CD8-positive, alpha-beta memory T cell (primary cell): Measurements from ENCODE around the gene AUTS2. TPM values are rescaled to one million over a fixed set of nuclear protein-coding genes. Genes with fewer than 3 reads are reported as not detected.
A peak's percentile ranks its signal among the peaks of the same experiment; 100 is the strongest.
"Not testable (repeated sequence)": the region's sequence is repeated elsewhere in the genome, so short reads cannot be mapped to it uniquely, and the experiment has no call there.

Experiments
- CTCF ChIA-PET: fragments of 350-600 bp; sonication (Branson Sonifier 250); formaldehyde crosslinking; loops from one replicate; lab custom pipeline; 2021; ENCODE audit warnings: antibody characterized with exemption; lab: Charles Lee
- POLR2A ChIA-PET: fragments of 350-600 bp; sonication (Branson Sonifier 250); formaldehyde crosslinking; loops from one replicate; lab custom pipeline; 2021; ENCODE audit warnings: antibody characterized with exemption; lab: Charles Lee
- DNase-seq, 5 donors: peaks; one replicate each; pipeline versions ENCODE4 v3.0.0 to v3.0.0-alpha.2; 2020 to 2022; ENCODE audit warnings: mixed read lengths in 1 of 5
- H3K27ac ChIP-seq: one replicate; pipeline ENCODE4 v1.7.0; 2013; ENCODE audit warnings: low read depth, mild to moderate bottlenecking, low read length, moderate library complexity
- H3K27me3 ChIP-seq: 2 replicates; pipeline ENCODE4 v1.7.0; 2013; ENCODE audit warnings: low read length, mild to moderate bottlenecking; ENCODE audit not compliant: insufficient read depth, poor library complexity, severe bottlenecking
- H3K36me3 ChIP-seq: 2 replicates; pipeline ENCODE4 v1.7.0; 2013; ENCODE audit warnings: mild to moderate bottlenecking, low read length, moderate library complexity; ENCODE audit not compliant: insufficient read depth
- H3K4me1 ChIP-seq: 2 replicates; pipeline ENCODE4 v1.7.0; 2013; ENCODE audit warnings: mild to moderate bottlenecking, low read length, moderate library complexity; ENCODE audit not compliant: insufficient read depth
- H3K4me3 ChIP-seq: 2 replicates; pipeline ENCODE4 v1.7.0; 2013; ENCODE audit warnings: mild to moderate bottlenecking, low read length
- H3K9me3 ChIP-seq: 2 replicates; pipeline ENCODE4 v1.7.0; 2013; ENCODE audit warnings: mild to moderate bottlenecking, low read length
- H3K27ac Mint-ChIP-seq, 8 donors: one replicate each; pipeline ENCODE4 v1.8.0; 2020 to 2021; ENCODE audit warnings: mixed read lengths in 8 of 8, mild to moderate bottlenecking in 6 of 8, inconsistent platforms in 3 of 8, moderate library complexity in 3 of 8
- H3K27me3 Mint-ChIP-seq, 2 donors: one replicate each; pipeline ENCODE4 v1.8.0; 2020 to 2021; ENCODE audit warnings: mixed read lengths in 2 of 2, mild to moderate bottlenecking in 1 of 2, moderate library complexity in 1 of 2
- H3K36me3 Mint-ChIP-seq, 3 donors: one replicate each; pipeline ENCODE4 v1.8.0; 2020 to 2021; ENCODE audit warnings: mixed read lengths in 3 of 3, inconsistent platforms in 1 of 3, mild to moderate bottlenecking in 1 of 3
- H3K4me1 Mint-ChIP-seq, 3 donors: one replicate each; pipeline ENCODE4 v1.8.0; 2020 to 2021; ENCODE audit warnings: mixed read lengths in 3 of 3, inconsistent platforms in 1 of 3, mild to moderate bottlenecking in 1 of 3
- H3K4me3 Mint-ChIP-seq, 7 donors: one replicate each; pipeline ENCODE4 v1.8.0; 2020 to 2021; ENCODE audit warnings: mixed read lengths in 7 of 7, mild to moderate bottlenecking in 6 of 7, moderate library complexity in 4 of 7, inconsistent platforms in 2 of 7
- H3K9me3 Mint-ChIP-seq, 5 donors: one replicate each; pipeline ENCODE4 v1.8.0; 2020 to 2022; ENCODE audit warnings: mixed read lengths in 5 of 5, mild to moderate bottlenecking in 3 of 5, moderate library complexity in 2 of 5, inconsistent platforms in 1 of 5
- polyA plus RNA-seq: library from polyadenylated mRNA; unstranded; fragments of 300-500 nt; fragmentation: Illumina TruSeq; gene quantifications from one replicate; pipeline ENCODE4 v1.2.3, GENCODE V29; 2021
- total RNA-seq, 2 experiments: library from RNA; stranded (reverse); gene quantifications; one replicate each; pipeline ENCODE4 v1.2.3, GENCODE V29; 2021

The AUTS2 gene
- total and polyA plus RNA-seq, 3 experiments from 2014 or later: 4.4 to 9.9 (median 5.3) TPM

- no peaks in the 10 kb centered on the region for H3K36me3 ChIP-seq
- no peak overlapping the region for H3K27ac ChIP-seq
- no peak overlapping the region for H3K4me3 ChIP-seq
- Mint-ChIP-seq H3K27me3 (peaks cover 0 to 3% of the 10 kb centered on the region in 2 donors), H3K36me3 (peaks cover 6 to 19% (median 10%) of the 10 kb centered on the region in 3 donors), H3K4me1 (peaks cover 5 to 14% (median 9%) of the 10 kb centered on the region in 3 donors), H3K27ac (peak overlapping the region in 6 of 8 donors; percentile 45 to 84 (median 75)), H3K4me3 (no peak overlapping the region), H3K9me3 (peaks cover 9 to 30% (median 24%) of the 10 kb centered on the region in 5 donors)
- CTCF ChIA-PET: no interaction called here
- H3K27me3 ChIP-seq: no peaks in the 10 kb centered on the region
- no peak for DNase-seq
- POLR2A ChIA-PET: no interaction called here
- peaks cover 7% of the 10 kb centered on the region for H3K9me3 ChIP-seq
- H3K4me1 ChIP-seq: no peaks in the 10 kb centered on the region
These were observed 1198.8 kb downstream of the AUTS2 start for GRCh38 chr7:70797109-70797514.

- H3K27me3 Mint-ChIP-seq: peaks cover 3 to 5% of the 10 kb centered on the region in 2 donors
- peaks cover 5 to 14% (median 9%) of the 10 kb centered on the region in 3 donors for H3K4me1 Mint-ChIP-seq
- Histone ChIP-seq H3K4me3 (no peak overlapping the region), H3K27me3 (no peaks in the 10 kb centered on the region), H3K4me1 (no peaks in the 10 kb centered on the region), H3K27ac (no peak overlapping the region), H3K36me3 (no peaks in the 10 kb centered on the region), H3K9me3 (peaks cover 7% of the 10 kb centered on the region)
- no peak for DNase-seq
- H3K27ac Mint-ChIP-seq: no peak overlapping the region
- peaks cover 0 to 16% (median 5%) of the 10 kb centered on the region in 3 donors for H3K36me3 Mint-ChIP-seq
- POLR2A ChIA-PET: no interaction called here
- CTCF ChIA-PET: no interaction called here
- H3K4me3 Mint-ChIP-seq: no peak overlapping the region
- H3K9me3 Mint-ChIP-seq: peaks cover 9 to 33% (median 27%) of the 10 kb centered on the region in 5 donors
These were observed 1201.6 kb downstream of the AUTS2 start for GRCh38 chr7:70799841-70800405.

- Histone ChIP-seq H3K27ac (no peak overlapping the region), H3K27me3 (no peaks in the 10 kb centered on the region), H3K4me3 (no peak overlapping the region), H3K4me1 (no peaks in the 10 kb centered on the region), H3K36me3 (no peaks in the 10 kb centered on the region), H3K9me3 (peaks cover under 1% of the 10 kb centered on the region)
- ChIA-PET POLR2A (no interaction called here), CTCF (no interaction called here)
- Mint-ChIP-seq H3K4me3 (no peak overlapping the region), H3K4me1 (peaks cover 0 to 10% (median 0%) of the 10 kb centered on the region in 3 donors), H3K27ac (no peak overlapping the region), H3K27me3 (peaks cover 3 to 20% of the 10 kb centered on the region in 2 donors), H3K9me3 (peaks cover 3 to 21% (median 15%) of the 10 kb centered on the region in 5 donors), H3K36me3 (peaks cover 0 to 12% (median 5%) of the 10 kb centered on the region in 3 donors)
- no peak for DNase-seq
These were observed 1207.1 kb downstream of the AUTS2 start for GRCh38 chr7:70805360-70805759.

GRCh38 chr7:70807650-70808049, 1209.4 kb downstream of the AUTS2 start:
- H3K4me3 ChIP-seq: no peak overlapping the region
- no peak for DNase-seq
- ChIA-PET CTCF (no interaction called here), POLR2A (no interaction called here)
- H3K36me3 Mint-ChIP-seq: no peaks in the 10 kb centered on the region
- H3K4me1 Mint-ChIP-seq: peaks cover 0 to 10% (median 0%) of the 10 kb centered on the region in 3 donors
- H3K4me1 ChIP-seq: no peaks in the 10 kb centered on the region
- H3K9me3 ChIP-seq: no peaks in the 10 kb centered on the region
- H3K27me3 ChIP-seq: no peaks in the 10 kb centered on the region
- peaks cover 4 to 35% of the 10 kb centered on the region in 2 donors for H3K27me3 Mint-ChIP-seq
- H3K27ac ChIP-seq: no peak overlapping the region
- peaks cover 0 to 7% (median 3%) of the 10 kb centered on the region in 5 donors for H3K9me3 Mint-ChIP-seq
- H3K36me3 ChIP-seq: no peaks in the 10 kb centered on the region
- no peak overlapping the region for H3K4me3 Mint-ChIP-seq
- H3K27ac Mint-ChIP-seq: no peak overlapping the region

- Mint-ChIP-seq H3K4me3 (peak overlapping the region in 1 of 7 donors; percentile 57), H3K36me3 (no peaks in the 10 kb centered on the region), H3K27ac (no peak overlapping the region), H3K4me1 (peaks cover 0 to 10% (median 0%) of the 10 kb centered on the region in 3 donors), H3K27me3 (peaks cover 4 to 31% of the 10 kb centered on the region in 2 donors), H3K9me3 (peaks cover 0 to 3% (median 0%) of the 10 kb centered on the region in 5 donors)
- H3K4me1 ChIP-seq: no peaks in the 10 kb centered on the region
- no peak for DNase-seq
- H3K27me3 ChIP-seq: no peaks in the 10 kb centered on the region
- POLR2A ChIA-PET: no interaction called here
- H3K27ac ChIP-seq: no peak overlapping the region
- H3K36me3 ChIP-seq: no peaks in the 10 kb centered on the region
- CTCF ChIA-PET: no interaction called here
- H3K4me3 ChIP-seq: no peak overlapping the region
- H3K9me3 ChIP-seq: no peaks in the 10 kb centered on the region
These were observed 1210.6 kb downstream of the AUTS2 start for GRCh38 chr7:70808876-70809275.

GRCh38 chr7:70810558-70811139, 1212.4 kb downstream of the AUTS2 start:
- H3K27ac ChIP-seq: no peak overlapping the region
- H3K4me3 ChIP-seq: no peak overlapping the region
- Mint-ChIP-seq H3K27me3 (peaks cover 4 to 31% of the 10 kb centered on the region in 2 donors), H3K27ac (no peak overlapping the region), H3K4me3 (no peak overlapping the region), H3K9me3 (peaks cover 0 to 3% (median 0%) of the 10 kb centered on the region in 5 donors), H3K4me1 (peaks cover 0 to 10% (median 0%) of the 10 kb centered on the region in 3 donors), H3K36me3 (no peaks in the 10 kb centered on the region)
- no peak for DNase-seq
- POLR2A ChIA-PET: no interaction called here
- no peaks in the 10 kb centered on the region for H3K9me3 ChIP-seq
- CTCF ChIA-PET: no interaction called here
- H3K27me3 ChIP-seq: no peaks in the 10 kb centered on the region
- H3K36me3 ChIP-seq: no peaks in the 10 kb centered on the region
- no peaks in the 10 kb centered on the region for H3K4me1 ChIP-seq

GRCh38 chr7:70812511-70812910, 1214.2 kb downstream of the AUTS2 start:
- peaks cover 0 to 10% (median 0%) of the 10 kb centered on the region in 3 donors for H3K4me1 Mint-ChIP-seq
- H3K36me3 ChIP-seq: no peaks in the 10 kb centered on the region
- H3K9me3 Mint-ChIP-seq: peaks cover 0 to 7% (median 2%) of the 10 kb centered on the region in 5 donors
- H3K36me3 Mint-ChIP-seq: no peaks in the 10 kb centered on the region
- no peak overlapping the region for H3K27ac Mint-ChIP-seq
- H3K27ac ChIP-seq: no peak overlapping the region
- H3K27me3 Mint-ChIP-seq: peaks cover 4 to 27% of the 10 kb centered on the region in 2 donors
- ChIA-PET CTCF (no interaction called here), POLR2A (no interaction called here)
- H3K4me3 ChIP-seq: no peak overlapping the region
- no peaks in the 10 kb centered on the region for H3K4me1 ChIP-seq
- DNase-seq: no peak
- H3K4me3 Mint-ChIP-seq: no peak overlapping the region
- no peaks in the 10 kb centered on the region for H3K9me3 ChIP-seq
- H3K27me3 ChIP-seq: no peaks in the 10 kb centered on the region

GRCh38 chr7:70822490-70822889, 1224.2 kb downstream of the AUTS2 start:
- Mint-ChIP-seq H3K9me3 (peaks cover 0 to 13% (median 3%) of the 10 kb centered on the region in 5 donors), H3K27me3 (peaks cover 0 to 15% of the 10 kb centered on the region in 2 donors)
- H3K27ac Mint-ChIP-seq, H3K4me3 Mint-ChIP-seq, POLR2A ChIA-PET, CTCF ChIA-PET, H3K36me3 ChIP-seq, H3K27me3 ChIP-seq, DNase-seq, H3K4me1 ChIP-seq, H3K4me3 ChIP-seq, H3K27ac ChIP-seq, H3K36me3 Mint-ChIP-seq, H3K9me3 ChIP-seq, H3K4me1 Mint-ChIP-seq: not testable (repeated sequence)
